Fibroblast of villous mesenchyme (primary cell): Measurements from ENCODE around the gene RAB40B. TPM values are rescaled to one million over a fixed set of nuclear protein-coding genes. Genes with fewer than 3 reads are reported as not detected.
A peak's percentile ranks its signal among the peaks of the same experiment; 100 is the strongest.

Experiments
- DNase-seq: peaks from one replicate; pipeline ENCODE4 v3.0.0-alpha.2; 2010; ENCODE audit warnings: low read depth
- H3K4me3 ChIP-seq: 2 replicates; pipeline ENCODE4 v1.5.1; 2011; ENCODE audit warnings: low read depth, mild to moderate bottlenecking, low read length
- CTCF ChIP-seq: IDR thresholded peaks from 2 replicates; pipeline ENCODE4 v1.5.1; 2012; ENCODE audit warnings: low read depth, mild to moderate bottlenecking, low read length; ENCODE audit not compliant: insufficient read depth
- total RNA-seq: library from RNA; depleted of rRNA; stranded (reverse); fragments of >200 nt; gene quantifications from 2 replicates; pipeline ENCODE4 v1.2.3, GENCODE V29; 2012

RAB40B gene
- total RNA-seq, 1 donor = 7.3 TPM

- no peak for TF ChIP-seq CTCF
- no peak overlapping the region for H3K4me3 ChIP-seq
- no peak for DNase-seq
Observed at GRCh38 chr17:82736511-82737185, 38.1 kb upstream of the RAB40B start.

- DNase-seq = peak; percentile 82
- no peak for TF ChIP-seq CTCF
- H3K4me3 ChIP-seq = peak within 1 kb of the TSS; percentile 63
Observed at GRCh38 chr17:82734987-82735866, 36.7 kb upstream of the RAB40B start, which contains the start of gene FN3K. Gene FN3K (plus strand): TSS chr17:82735615. CDS start chr17:82735637, 22 bp downstream.

GRCh38 chr17:82732118-82732743, 33.7 kb upstream of the RAB40B start:
- DNase-seq = no peak
- TF ChIP-seq CTCF = no peak
- no peak overlapping the region for H3K4me3 ChIP-seq

- DNase-seq = no peak
- no peak overlapping the region for H3K4me3 ChIP-seq
- TF ChIP-seq CTCF = no peak
Observed at GRCh38 chr17:82729479-82730260, 31.2 kb upstream of the RAB40B start.

- TF ChIP-seq CTCF = no peak
- H3K4me3 ChIP-seq = no peak overlapping the region
- no peak for DNase-seq
Observed at GRCh38 chr17:82726427-82726826, 27.9 kb upstream of the RAB40B start.

GRCh38 chr17:82723169-82723807, 24.8 kb upstream of the RAB40B start:
- no peak overlapping the region for H3K4me3 ChIP-seq
- no peak for TF ChIP-seq CTCF
- DNase-seq = no peak
